Trophoblast cell (in vitro differentiated cells and primary cell): ENCODE data around the gene MARCHF10.

Source experiments
- DNase-seq, 2 donors: peaks; one replicate each; pipeline ENCODE4 v3.0.0-alpha.2; 2016
- H2AFZ ChIP-seq: 2 replicates; pipeline ENCODE4 v1.6.1; 2013; ENCODE audit warnings: low read length, moderate library complexity, mild to moderate bottlenecking; ENCODE audit not compliant: insufficient read depth, poor library complexity
- H2AK5ac ChIP-seq: 2 replicates; pipeline ENCODE4 v1.6.1; 2013; ENCODE audit warnings: mild to moderate bottlenecking, low read length
- H2BK120ac ChIP-seq: 2 replicates; pipeline ENCODE4 v1.6.1; 2013; ENCODE audit warnings: low read length, mild to moderate bottlenecking, moderate library complexity; ENCODE audit not compliant: insufficient read depth, poor library complexity
- H2BK12ac ChIP-seq: 2 replicates; pipeline ENCODE4 v1.6.1; 2013; ENCODE audit warnings: mild to moderate bottlenecking, low read length, moderate library complexity
- H2BK5ac ChIP-seq: 2 replicates; pipeline ENCODE4 v1.6.1; 2013; ENCODE audit warnings: low read length, low read depth, moderate library complexity, mild to moderate bottlenecking; ENCODE audit not compliant: poor library complexity
- H3K14ac ChIP-seq: 2 replicates; pipeline ENCODE4 v1.6.1; 2013; ENCODE audit warnings: mild to moderate bottlenecking, low read length
- H3K18ac ChIP-seq: 2 replicates; pipeline ENCODE4 v1.6.1; 2013; ENCODE audit warnings: mild to moderate bottlenecking, low read length
- H3K23ac ChIP-seq: 2 replicates; pipeline ENCODE4 v1.6.1; 2013; ENCODE audit warnings: low read length
- H3K27ac ChIP-seq: 2 replicates; pipeline ENCODE4 v1.5.1; 2013; ENCODE audit warnings: low read depth, mild to moderate bottlenecking, inconsistent platforms, low read length, moderate library complexity
- H3K27me3 ChIP-seq: 2 replicates; pipeline ENCODE4 v1.6.1; 2013; ENCODE audit warnings: inconsistent platforms, mild to moderate bottlenecking, low read length, moderate library complexity; ENCODE audit not compliant: insufficient read depth
- H3K36me3 ChIP-seq, 2 experiments: 1 replicate in 1 of 2; 2 replicates in 1 of 2; pipeline ENCODE4 v1.6.1; 2013; ENCODE audit warnings: low read length in 2 of 2, mild to moderate bottlenecking in 2 of 2, moderate library complexity in 1 of 2; ENCODE audit not compliant: insufficient read depth in 2 of 2, control insufficient read depth in 1 of 2
- H3K4ac ChIP-seq: 2 replicates; pipeline ENCODE4 v1.6.1; 2013; ENCODE audit warnings: low read depth, mild to moderate bottlenecking, low read length, moderate library complexity
- H3K4me1 ChIP-seq, 2 experiments: 1 replicate in 1 of 2; 2 replicates in 1 of 2; pipeline ENCODE4 v1.6.1; 2013; ENCODE audit warnings: low read length in 2 of 2, mild to moderate bottlenecking in 2 of 2, moderate library complexity in 1 of 2; ENCODE audit not compliant: insufficient read depth in 2 of 2, control insufficient read depth in 1 of 2
- H3K4me2 ChIP-seq: 2 replicates; pipeline ENCODE4 v1.6.1; 2013; ENCODE audit warnings: inconsistent platforms, mild to moderate bottlenecking, low read length, moderate library complexity
- H3K4me3 ChIP-seq: 2 replicates; pipeline ENCODE4 v1.5.1; 2013; ENCODE audit warnings: mild to moderate bottlenecking, low read depth, low read length, inconsistent platforms
- H3K79me1 ChIP-seq: one replicate; pipeline ENCODE4 v1.6.1; 2013; ENCODE audit warnings: low read length
- H3K79me2 ChIP-seq: 2 replicates; pipeline ENCODE4 v1.6.1; 2013; ENCODE audit warnings: low read length, mild to moderate bottlenecking; ENCODE audit not compliant: control insufficient read depth, insufficient read depth, poor library complexity
- H3K9ac ChIP-seq: 2 replicates; pipeline ENCODE4 v1.6.1; 2013; ENCODE audit warnings: mild to moderate bottlenecking, low read length
- H3K9me3 ChIP-seq: 2 replicates; pipeline ENCODE4 v1.6.1; 2013; ENCODE audit warnings: low read depth, mild to moderate bottlenecking, control low read depth, inconsistent platforms, low read length; ENCODE audit not compliant: insufficient read depth
- H4K12ac ChIP-seq: 2 replicates; pipeline ENCODE4 v1.6.1; 2013; ENCODE audit warnings: low read depth, mild to moderate bottlenecking, low read length, moderate library complexity
- H4K8ac ChIP-seq: 2 replicates; pipeline ENCODE4 v1.6.1; 2013; ENCODE audit warnings: low read depth, mild to moderate bottlenecking, low read length, moderate library complexity
- H4K91ac ChIP-seq: one replicate; pipeline ENCODE4 v1.6.1; 2013; ENCODE audit warnings: low read depth, mild to moderate bottlenecking, low read length, moderate library complexity
- WGBS: extraction: QIAGEN DNeasy Blood & Tissue Kit; methylation state at CpG from one replicate; pipeline ENCODE4 v1.1.7; 2013; ENCODE audit warnings: missing lambda C conversion rate; ENCODE audit not compliant: insufficient read length, insufficient coverage; ENCODE audit errors: extremely low coverage; 5-methylcytosine and 5-hydroxymethylcytosine counted together

MARCHF10 gene

GRCh38 chr17:62703261-62703775 lies 104.8 kb downstream of the MARCHF10 start:
- no peak overlapping the region for H4K12ac ChIP-seq
- peaks cover 19% of the 10 kb centered on the region for H3K79me2 ChIP-seq
- H2AFZ ChIP-seq: no peak overlapping the region
- no peaks in the 10 kb centered on the region for H3K27me3 ChIP-seq
- H3K9me3 ChIP-seq: no peaks in the 10 kb centered on the region
- no peak overlapping the region for H4K8ac ChIP-seq
- no peak overlapping the region for H3K27ac ChIP-seq
- no peak for DNase-seq
- peak overlapping the region; percentile 10 for H3K9ac ChIP-seq
- H2BK120ac ChIP-seq: peak overlapping the region; percentile 75
- H3K79me1 ChIP-seq: peaks cover 31% of the 10 kb centered on the region
- peak overlapping the region; percentile 15 for H2BK12ac ChIP-seq
- H2AK5ac ChIP-seq: peak overlapping the region; percentile 58
- H3K4me2 ChIP-seq: peak overlapping the region; percentile 39
- no peak overlapping the region for H3K14ac ChIP-seq
- peaks cover 0 to 2% of the 10 kb centered on the region in 2 experiments for H3K36me3 ChIP-seq
- no peak overlapping the region for H3K23ac ChIP-seq
- peak overlapping the region; percentile 77 for H4K91ac ChIP-seq
- H3K4me1 ChIP-seq: peaks cover 11 to 20% of the 10 kb centered on the region in 2 experiments
- H3K18ac ChIP-seq: peak overlapping the region; percentile 0
- no peak overlapping the region for H2BK5ac ChIP-seq
- H3K4me3 ChIP-seq: no peak overlapping the region
- WGBS: no CpG with 5 or more reads among the region's 16 CpGs
- no peak overlapping the region for H3K4ac ChIP-seq

- Histone ChIP-seq H2BK12ac (peak overlapping the region; percentile 15), H4K8ac (no peak overlapping the region), H3K4me3 (no peak overlapping the region), H2AFZ (no peak overlapping the region), H3K14ac (no peak overlapping the region), H4K91ac (peak overlapping the region; percentile 77), H3K4ac (no peak overlapping the region), H2AK5ac (peak overlapping the region; percentile 4), H3K27me3 (no peaks in the 10 kb centered on the region), H3K9me3 (no peaks in the 10 kb centered on the region), H2BK120ac (no peak overlapping the region), H3K36me3 (peaks cover 0 to 2% of the 10 kb centered on the region in 2 experiments), H3K9ac (no peak overlapping the region), H3K79me2 (peaks cover 19% of the 10 kb centered on the region), H3K18ac (peak overlapping the region; percentile 30), H3K23ac (no peak overlapping the region), H3K79me1 (peaks cover 31% of the 10 kb centered on the region), H3K4me1 (peaks cover 11 to 20% of the 10 kb centered on the region in 2 experiments), H3K27ac (no peak overlapping the region), H2BK5ac (no peak overlapping the region), H3K4me2 (no peak overlapping the region), H4K12ac (no peak overlapping the region)
- WGBS: no CpG with 5 or more reads among the region's 6 CpGs
- DNase-seq: no peak
Measured at GRCh38 chr17:62702746-62703260, 105.3 kb downstream of the MARCHF10 start.

DNA sequence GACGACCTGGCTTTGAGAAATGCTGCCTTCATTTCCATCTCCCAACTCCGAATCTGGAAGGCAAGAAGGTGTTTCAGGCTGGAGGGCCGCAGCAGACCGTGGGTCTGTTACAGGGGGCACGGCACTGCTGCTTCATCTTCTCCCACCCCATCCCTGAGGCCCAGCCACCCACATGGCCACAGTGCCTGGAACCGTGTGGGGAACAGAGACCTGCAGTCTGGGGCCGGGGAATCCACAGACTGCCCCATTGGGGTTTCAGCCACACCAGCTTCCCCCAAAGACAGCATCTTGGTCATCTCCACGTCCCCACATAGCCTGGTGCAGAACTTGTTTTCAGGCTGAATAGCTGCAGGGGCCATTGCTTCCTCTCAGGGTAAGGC lies 106.4 kb downstream of the MARCHF10 start:
- no CpG with 5 or more reads among the region's 8 CpGs for WGBS
- Histone ChIP-seq H3K18ac (no peak overlapping the region), H4K12ac (no peak overlapping the region)

GRCh38 chr17:62700964-62701705 lies 107.0 kb downstream of the MARCHF10 start:
- H2AFZ ChIP-seq: no peak overlapping the region
- no peak overlapping the region for H4K12ac ChIP-seq
- no CpG with 5 or more reads among the region's 12 CpGs for WGBS
- H4K8ac ChIP-seq: no peak overlapping the region
- H3K4ac ChIP-seq: no peak overlapping the region
- no peak overlapping the region for H3K9ac ChIP-seq
- H2BK12ac ChIP-seq: no peak overlapping the region
- no peak for DNase-seq
- H3K4me1 ChIP-seq: peaks cover 4 to 10% of the 10 kb centered on the region in 2 experiments
- peaks cover 14% of the 10 kb centered on the region for H3K79me2 ChIP-seq
- no peak overlapping the region for H3K4me2 ChIP-seq
- no peak overlapping the region for H3K27ac ChIP-seq
- no peak overlapping the region for H4K91ac ChIP-seq
- no peak overlapping the region for H2BK5ac ChIP-seq
- H3K36me3 ChIP-seq: no peaks in the 10 kb centered on the region
- H3K14ac ChIP-seq: no peak overlapping the region
- H2AK5ac ChIP-seq: no peak overlapping the region
- no peaks in the 10 kb centered on the region for H3K9me3 ChIP-seq
- H3K18ac ChIP-seq: no peak overlapping the region
- H3K23ac ChIP-seq: no peak overlapping the region
- no peaks in the 10 kb centered on the region for H3K27me3 ChIP-seq
- no peak overlapping the region for H3K4me3 ChIP-seq
- peaks cover 25% of the 10 kb centered on the region for H3K79me1 ChIP-seq
- no peak overlapping the region for H2BK120ac ChIP-seq

More for the DNA sequence above, 106.4 kb downstream of the MARCHF10 start:
- H3K14ac ChIP-seq: no peak overlapping the region
- no peaks in the 10 kb centered on the region for H3K27me3 ChIP-seq
- no peak overlapping the region for H2AK5ac ChIP-seq
- H3K4me1 ChIP-seq: peaks cover 10 to 16% of the 10 kb centered on the region in 2 experiments
- H3K23ac ChIP-seq: no peak overlapping the region
- no peak for DNase-seq
- H3K4ac ChIP-seq: no peak overlapping the region
- H4K91ac ChIP-seq: no peak overlapping the region
- peaks cover 29% of the 10 kb centered on the region for H3K79me1 ChIP-seq
- H2AFZ ChIP-seq: no peak overlapping the region
- no peak overlapping the region for H2BK120ac ChIP-seq
- H4K8ac ChIP-seq: no peak overlapping the region
- no peak overlapping the region for H3K27ac ChIP-seq
- no peak overlapping the region for H2BK12ac ChIP-seq
- H3K9me3 ChIP-seq: no peaks in the 10 kb centered on the region
- H3K79me2 ChIP-seq: peaks cover 17% of the 10 kb centered on the region
- H3K36me3 ChIP-seq: no peaks in the 10 kb centered on the region
- no peak overlapping the region for H2BK5ac ChIP-seq
- H3K4me2 ChIP-seq: no peak overlapping the region
- H3K4me3 ChIP-seq: no peak overlapping the region
- no peak overlapping the region for H3K9ac ChIP-seq
